ENCODE results near the gene MAD2L2.

- TF ChIP-seq CTCF (IDR thresholded peaks at IDR 0.05; ENCODE audit: low read depth, low read length) = no peak
- no peak for TF ChIP-seq EZH2phosphoT487 (IDR thresholded peaks at IDR 0.05; ENCODE audit: low read depth)
Observed at GRCh38 chr1:11720525-11720924, 39.6 kb upstream of the MAD2L2 start.

Measured in OCI-LY3 (cell line).